ENCODE measurements around the gene AFF4.

GRCh38 chr5:132867046-132867451 lies 96.4 kb downstream of the AFF4 start:
- TF ChIP-seq CTCF (IDR thresholded peaks at IDR 0.05 in 4 of 5, conservative IDR thresholded peaks at IDR 0.05 in 1 of 5) (no peak), POLR2A (IDR thresholded peaks at IDR 0.05) (no peak)
